ENCODE measurements around the gene SUCLG2.

Gene SUCLG2

GRCh38 chr3:67518236-67518635, 136.2 kb downstream of the SUCLG2 start:
- TF ChIP-seq, protein P1, sequence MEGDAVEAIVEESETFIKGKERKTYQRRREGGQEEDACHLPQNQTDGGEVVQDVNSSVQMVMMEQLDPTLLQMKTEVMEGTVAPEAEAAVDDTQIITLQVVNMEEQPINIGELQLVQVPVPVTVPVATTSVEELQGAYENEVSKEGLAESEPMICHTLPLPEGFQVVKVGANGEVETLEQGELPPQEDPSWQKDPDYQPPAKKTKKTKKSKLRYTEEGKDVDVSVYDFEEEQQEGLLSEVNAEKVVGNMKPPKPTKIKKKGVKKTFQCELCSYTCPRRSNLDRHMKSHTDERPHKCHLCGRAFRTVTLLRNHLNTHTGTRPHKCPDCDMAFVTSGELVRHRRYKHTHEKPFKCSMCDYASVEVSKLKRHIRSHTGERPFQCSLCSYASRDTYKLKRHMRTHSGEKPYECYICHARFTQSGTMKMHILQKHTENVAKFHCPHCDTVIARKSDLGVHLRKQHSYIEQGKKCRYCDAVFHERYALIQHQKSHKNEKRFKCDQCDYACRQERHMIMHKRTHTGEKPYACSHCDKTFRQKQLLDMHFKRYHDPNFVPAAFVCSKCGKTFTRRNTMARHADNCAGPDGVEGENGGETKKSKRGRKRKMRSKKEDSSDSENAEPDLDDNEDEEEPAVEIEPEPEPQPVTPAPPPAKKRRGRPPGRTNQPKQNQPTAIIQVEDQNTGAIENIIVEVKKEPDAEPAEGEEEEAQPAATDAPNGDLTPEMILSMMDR (IDR thresholded peaks at IDR 0.05; ENCODE audit: extremely low read depth, missing control alignments) = no peak
- DNase-seq (ENCODE audit: low spot score) = no peak

DNA sequence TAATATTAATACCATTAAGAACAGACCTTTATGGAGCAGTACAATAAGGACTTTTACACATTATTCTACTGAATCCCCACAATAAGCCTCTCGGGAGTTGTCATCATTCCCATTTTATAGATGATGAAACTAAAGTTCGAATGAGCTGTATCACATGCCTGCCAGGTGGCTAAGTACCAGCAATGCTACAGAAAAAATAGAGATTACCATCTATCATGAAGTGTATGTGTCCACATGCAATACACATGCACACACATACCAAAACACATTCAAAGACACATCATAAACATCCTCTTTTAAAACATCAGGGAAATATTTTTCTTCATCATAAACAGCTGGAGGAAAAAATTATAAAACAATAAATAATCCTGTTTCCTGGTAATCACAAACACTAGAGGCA, 136.6 kb downstream of the SUCLG2 start:
- no peak for DNase-seq (ENCODE audit: low spot score)

DNA sequence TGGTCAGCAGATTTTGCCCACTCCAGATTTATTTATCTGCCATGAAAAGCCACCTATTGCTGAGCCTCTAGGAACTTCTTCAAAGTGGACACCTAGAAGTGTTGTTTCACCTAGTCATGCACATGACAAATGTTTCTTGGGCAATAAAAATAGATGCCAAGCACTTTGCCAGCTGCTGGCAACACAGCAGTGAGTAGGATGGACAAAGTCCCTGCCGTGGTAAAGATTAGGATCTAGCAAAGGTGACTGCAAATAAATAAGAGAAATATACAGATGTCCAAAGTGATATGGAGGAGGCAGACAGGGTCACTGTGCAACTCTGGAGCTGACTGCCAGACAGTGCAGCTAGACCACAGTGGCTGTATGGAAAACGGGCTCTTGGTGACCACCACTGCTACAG, 137.9 kb downstream of the SUCLG2 start:
- TF ChIP-seq, protein P1 (IDR thresholded peaks at IDR 0.05; ENCODE audit: extremely low read depth, missing control alignments) = no peak
- no peak for DNase-seq (ENCODE audit: low spot score)

More for the DNA sequence above, 136.6 kb downstream of the SUCLG2 start:
- TF ChIP-seq, protein P1 (IDR thresholded peaks at IDR 0.05; ENCODE audit: extremely low read depth, missing control alignments) = no peak

GRCh38 chr3:67515778-67516177, 138.6 kb downstream of the SUCLG2 start:
- DNase-seq (ENCODE audit: low spot score) = no peak
- TF ChIP-seq, protein P1 (IDR thresholded peaks at IDR 0.05; ENCODE audit: extremely low read depth, missing control alignments) = no peak

DNA sequence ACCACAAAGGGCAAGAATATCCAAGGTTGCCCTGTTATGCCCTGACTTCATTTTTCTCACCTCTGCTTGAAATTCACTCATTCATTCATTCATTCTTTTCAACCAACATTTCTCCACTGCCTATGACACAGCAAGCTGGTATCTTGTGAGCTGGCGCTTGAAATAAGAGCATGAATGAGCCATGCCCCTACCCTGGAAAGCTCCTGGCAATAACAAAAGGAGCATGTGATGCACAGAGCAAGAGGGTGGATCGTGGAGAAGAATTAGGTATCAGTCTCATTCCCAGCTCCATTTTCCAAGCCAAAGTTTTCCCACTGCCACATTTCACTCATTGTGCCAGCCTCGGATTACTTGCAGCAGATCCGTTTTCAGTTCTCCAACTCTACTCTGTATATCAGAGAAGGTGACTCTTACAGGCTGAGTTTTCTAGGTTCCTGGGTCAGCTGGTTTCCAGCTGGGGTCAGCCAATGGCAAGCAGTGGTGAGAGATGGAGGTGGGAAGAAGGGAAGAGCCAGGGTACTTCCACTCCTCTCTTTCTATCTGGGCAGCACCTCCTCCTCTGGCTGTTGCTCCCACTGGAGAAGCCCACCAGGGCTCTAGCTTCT, 144.8 kb downstream of the SUCLG2 start:
- no peak for DNase-seq (ENCODE audit: low spot score)
- TF ChIP-seq, protein P1 (IDR thresholded peaks at IDR 0.05; ENCODE audit: extremely low read depth, missing control alignments) = no peak

DNA sequence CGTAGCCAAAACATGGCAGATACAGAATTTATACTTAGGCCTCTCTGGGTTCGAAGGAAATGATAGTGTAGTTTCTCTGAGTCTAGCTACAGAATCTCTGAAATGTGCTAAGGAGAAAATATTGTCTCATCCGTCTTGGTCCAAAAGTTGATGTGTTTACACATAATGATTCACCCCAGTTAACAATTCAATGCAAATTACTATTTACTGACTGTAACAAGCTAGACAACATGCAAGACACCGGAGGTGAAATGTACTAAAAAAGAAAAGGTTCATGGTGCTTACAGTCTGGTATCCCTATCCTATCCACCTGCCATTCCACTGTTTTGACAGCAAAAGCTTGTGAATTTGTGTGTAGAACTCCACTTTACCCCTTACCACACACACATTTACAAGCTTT, 146.8 kb downstream of the SUCLG2 start:
- TF ChIP-seq, protein P1 (IDR thresholded peaks at IDR 0.05; ENCODE audit: extremely low read depth, missing control alignments) = no peak
- no peak for DNase-seq (ENCODE audit: low spot score)

- TF ChIP-seq, protein P1 (IDR thresholded peaks at IDR 0.05; ENCODE audit: extremely low read depth, missing control alignments) = no peak
These were observed 153.7 kb downstream of the SUCLG2 start for GRCh38 chr3:67500709-67501108.

More at GRCh38 chr3:67500709-67501108, 153.7 kb downstream of the SUCLG2 start:
- DNase-seq (ENCODE audit: low spot score) = no peak
